Renal cortex interstitium (tissue), 11 donors: ENCODE measurements around the gene KCTD1. TPM values are rescaled to one million over a fixed set of nuclear protein-coding genes. Genes with fewer than 3 reads are reported as not detected.

ENCODE experiments used
- DNase-seq, 11 donors: peaks; one replicate each; pipeline ENCODE4 v3.0.0-alpha.2; 2013; ENCODE audit warnings: low read depth in 9 of 11, low spot score in 4 of 11; ENCODE audit errors: extremely low read depth in 1 of 11
- polyA plus RNA-seq, 3 donors: library from polyadenylated mRNA; unstranded; fragments of 120-200 nt; gene quantifications; one replicate each; pipeline ENCODE4 v1.2.1, GENCODE V29; 2013; ENCODE audit not compliant: insufficient read length in 3 of 3

Gene KCTD1
- polyA plus RNA-seq, 3 donors: 70.2 to 77.7 (median 71.3) TPM

DNA sequence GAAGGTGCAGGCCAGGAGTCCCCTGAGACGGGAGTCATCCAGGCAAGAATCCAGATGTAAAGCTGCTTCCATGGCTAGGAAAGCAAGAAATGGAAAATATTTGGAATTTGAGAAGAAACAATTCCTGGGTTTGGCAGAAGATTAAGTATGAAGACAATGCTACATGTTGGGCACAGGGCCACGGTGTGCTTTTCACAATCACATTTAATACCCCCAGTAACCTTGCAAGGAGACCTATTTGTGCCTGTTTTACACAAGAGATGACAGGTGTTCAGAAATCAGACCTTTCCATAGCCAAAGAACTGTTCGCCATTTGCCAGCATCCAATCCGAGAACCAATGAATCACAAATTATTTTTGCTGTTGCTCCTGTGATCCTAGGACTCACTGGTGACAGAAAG lies 50.5 kb downstream of the KCTD1 start:
- no peak for DNase-seq

DNA sequence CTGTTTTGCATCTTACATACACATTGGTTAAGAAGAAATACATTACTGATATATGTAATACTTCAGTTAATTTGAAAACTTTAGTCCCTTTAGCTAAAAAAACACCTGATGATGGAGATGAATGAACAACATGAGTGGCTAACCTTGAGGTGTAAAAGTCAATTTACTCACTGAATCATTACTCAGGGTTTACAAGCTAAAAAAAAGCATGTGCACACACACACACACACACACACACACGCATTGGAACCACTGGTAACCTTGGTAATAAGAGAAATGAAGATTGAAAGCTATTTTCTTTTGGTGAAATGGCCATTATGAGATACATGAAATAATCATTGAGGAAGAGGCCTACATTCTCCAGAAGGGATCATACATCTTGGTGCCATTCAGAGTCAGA lies 51.8 kb downstream of the KCTD1 start:
- DNase-seq: no peak

DNA sequence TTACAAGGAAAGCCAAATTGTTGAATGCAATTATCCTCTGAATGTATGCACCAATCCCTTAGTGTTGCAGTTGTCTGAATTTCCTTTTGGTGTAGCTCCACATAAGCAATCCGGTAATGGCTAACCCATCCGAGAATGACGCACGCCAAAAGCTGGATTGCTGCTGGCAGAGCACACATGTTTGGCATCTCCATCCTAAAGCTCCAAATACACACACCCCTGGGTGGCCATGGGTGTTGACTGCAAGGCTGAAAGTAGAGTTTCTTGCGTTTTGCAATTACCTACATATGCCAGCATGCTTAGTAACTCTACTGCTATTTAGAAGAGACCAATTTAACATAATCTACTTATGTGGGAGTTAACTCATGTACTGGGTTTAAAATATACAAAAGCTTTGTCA lies 53.1 kb downstream of the KCTD1 start:
- no peak for DNase-seq

DNA sequence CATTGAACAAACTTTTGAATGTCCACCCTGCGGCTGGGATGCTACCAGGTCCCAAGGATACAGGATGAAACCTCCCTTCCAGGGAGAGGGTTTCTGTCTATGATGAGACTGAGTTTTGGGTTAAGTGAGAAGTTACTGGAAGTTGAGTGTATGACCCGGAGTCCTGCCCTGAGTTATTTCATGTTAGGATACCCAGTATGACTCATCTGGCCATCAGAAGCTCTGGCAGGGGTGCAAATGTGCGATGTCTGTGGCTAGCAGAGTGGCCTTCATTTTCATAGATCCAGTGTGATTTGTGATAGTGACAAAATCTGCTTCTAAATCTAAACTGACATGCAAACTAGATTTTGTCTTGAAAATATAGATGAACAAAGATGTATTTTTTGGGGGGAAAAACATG lies 55.3 kb downstream of the KCTD1 start:
- no peak for DNase-seq

DNA sequence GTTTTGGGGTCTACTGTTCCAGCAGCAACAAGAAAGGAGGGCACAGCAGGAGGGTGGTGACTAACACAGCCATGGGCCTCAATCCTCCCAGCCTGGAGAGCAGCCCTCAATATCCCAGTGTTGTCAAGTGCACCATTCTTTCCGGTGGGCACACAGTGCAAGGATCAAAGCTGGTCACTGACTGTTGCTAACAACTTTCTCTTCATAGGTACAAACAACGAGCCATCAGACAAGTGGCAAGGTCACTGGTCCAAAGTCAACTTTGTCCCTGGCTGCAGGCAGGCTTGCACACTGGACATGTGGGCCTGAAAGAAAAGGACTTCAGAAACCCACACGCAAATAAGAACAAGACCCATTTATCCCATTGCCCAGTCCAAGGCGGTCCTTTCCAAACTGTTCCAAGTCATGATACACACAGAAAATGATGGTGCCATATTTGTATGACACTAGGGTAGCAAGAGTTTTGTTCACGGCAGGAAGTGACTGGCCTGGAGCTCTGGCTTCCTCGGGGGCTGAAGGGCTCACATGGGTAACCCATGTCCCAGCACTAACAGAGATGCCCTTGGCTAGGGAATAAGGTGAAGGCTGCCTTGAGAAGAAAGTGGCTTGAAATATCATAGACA lies 57.0 kb downstream of the KCTD1 start:
- DNase-seq: no peak

DNA sequence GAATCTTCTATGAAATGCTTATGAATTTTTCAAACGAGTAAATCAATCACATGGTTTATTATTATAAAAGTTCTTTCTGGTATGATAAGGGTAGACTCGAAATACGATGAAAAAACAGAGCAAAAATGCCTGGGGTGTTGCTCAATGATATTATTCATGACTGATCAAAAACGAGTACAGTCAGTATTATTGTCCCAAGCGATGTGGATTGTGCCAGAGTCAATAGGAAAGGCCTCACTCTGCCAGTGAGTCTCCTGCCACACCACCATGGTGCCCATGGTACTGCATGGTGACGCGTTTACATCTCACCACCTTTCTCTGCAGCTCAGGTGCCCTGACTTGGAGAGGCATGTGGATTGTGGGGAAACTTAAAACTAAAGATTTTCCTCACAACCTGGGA lies 58.5 kb downstream of the KCTD1 start:
- DNase-seq: no peak

DNA sequence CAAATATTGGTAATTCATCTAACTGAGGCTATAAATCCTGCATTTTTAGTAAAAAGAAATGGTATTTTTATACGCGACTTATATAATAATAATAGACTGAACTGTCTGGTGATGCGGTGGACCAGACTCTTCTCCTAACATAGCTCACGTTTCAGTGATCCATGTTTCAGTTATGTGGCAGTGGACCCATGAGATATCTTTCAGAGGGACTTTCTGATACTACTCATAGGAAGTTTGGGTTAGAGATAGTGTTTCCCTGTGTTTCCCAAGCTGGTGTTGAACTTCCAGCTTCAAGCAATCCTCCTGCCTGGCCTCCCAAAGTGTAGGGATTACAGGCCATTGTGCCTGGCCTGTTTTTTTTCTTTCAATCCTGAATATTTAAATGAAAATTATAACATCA lies 59.2 kb downstream of the KCTD1 start:
- DNase-seq: no peak

DNA sequence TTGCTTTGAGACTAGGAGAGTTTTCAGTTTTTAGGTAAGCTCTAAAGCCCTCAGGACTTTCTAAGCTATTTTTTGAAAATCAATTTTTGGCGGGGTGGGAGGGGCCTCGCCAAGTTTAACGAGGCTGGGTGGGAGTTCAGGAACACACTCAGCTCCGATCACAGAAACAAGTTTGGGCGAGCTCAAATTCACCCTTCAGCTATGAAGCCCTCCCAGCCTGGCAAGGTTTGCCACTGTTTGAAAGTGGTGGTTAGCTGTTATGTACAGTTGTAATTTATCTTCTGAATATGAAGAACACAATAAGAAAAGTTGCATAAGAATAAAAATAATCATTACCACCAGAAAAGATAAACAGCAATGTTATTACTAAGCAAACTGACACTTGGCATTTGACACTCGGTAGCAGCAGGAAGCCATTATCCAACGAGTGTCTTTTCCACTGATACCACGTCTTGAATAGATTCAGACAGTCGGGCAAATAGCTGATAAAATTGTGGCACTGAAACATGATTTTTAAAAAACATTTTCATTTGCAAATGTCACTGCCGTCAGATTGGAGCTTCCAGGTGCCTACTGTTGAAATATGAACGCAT lies 59.8 kb downstream of the KCTD1 start:
- DNase-seq: no peak

DNA sequence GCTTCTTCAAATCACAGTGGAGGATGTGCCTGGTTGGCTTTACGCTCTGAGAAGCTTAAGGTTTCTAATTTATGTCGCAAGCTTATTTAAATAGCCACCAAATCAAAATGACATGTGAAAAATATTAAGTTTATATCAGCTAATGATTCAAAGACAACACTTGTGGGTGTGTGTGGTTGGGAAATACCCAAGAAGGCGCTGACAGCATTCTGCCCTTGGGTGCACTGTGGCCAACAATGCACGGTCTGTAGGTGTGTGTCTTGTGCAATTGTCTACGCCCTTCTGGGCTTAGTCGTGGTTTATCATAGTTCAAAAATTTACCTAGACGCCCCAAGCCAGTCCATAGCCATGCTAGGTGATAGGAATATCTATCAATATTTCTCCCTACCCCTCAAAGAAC lies 60.9 kb downstream of the KCTD1 start:
- no peak for DNase-seq

DNA sequence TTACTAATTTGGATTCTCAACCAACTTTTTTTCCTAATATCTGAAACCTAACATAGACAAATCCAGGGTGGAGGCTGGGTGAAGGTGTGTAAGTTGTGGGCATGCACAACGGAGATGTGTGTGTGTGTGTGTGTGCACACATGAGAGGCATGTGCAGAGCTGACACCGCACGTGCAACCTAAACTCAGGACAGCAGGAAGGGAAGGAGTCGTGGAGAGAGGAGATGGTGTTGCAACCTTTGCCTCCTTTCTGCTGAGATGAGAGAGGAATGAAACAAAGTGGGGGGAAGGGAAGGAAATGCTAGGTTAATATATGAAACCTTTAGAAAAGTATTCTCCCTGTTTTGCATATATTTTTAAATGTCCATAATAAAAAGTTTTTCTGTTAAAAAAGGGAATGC lies 64.7 kb downstream of the KCTD1 start:
- no peak for DNase-seq

DNA sequence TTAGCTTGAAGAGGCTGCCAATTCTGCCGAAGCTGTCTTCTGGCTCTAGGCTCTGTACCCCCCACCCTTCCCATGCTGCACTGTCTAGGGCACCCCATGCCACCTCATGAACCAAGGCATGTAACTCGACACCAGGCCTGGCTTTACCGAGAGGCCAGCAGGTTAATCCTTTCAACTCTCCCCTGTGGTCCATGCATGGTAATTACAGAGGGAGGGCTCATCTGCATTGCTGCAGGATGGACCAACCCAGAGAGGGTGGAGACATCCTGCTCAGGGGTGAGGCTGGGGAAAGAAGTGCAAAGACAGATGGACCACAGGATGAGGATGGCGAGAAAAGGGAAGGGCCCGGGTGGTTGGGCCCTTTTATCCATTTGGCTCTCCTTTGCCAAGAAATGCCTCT lies 65.8 kb downstream of the KCTD1 start:
- DNase-seq: no peak

DNA sequence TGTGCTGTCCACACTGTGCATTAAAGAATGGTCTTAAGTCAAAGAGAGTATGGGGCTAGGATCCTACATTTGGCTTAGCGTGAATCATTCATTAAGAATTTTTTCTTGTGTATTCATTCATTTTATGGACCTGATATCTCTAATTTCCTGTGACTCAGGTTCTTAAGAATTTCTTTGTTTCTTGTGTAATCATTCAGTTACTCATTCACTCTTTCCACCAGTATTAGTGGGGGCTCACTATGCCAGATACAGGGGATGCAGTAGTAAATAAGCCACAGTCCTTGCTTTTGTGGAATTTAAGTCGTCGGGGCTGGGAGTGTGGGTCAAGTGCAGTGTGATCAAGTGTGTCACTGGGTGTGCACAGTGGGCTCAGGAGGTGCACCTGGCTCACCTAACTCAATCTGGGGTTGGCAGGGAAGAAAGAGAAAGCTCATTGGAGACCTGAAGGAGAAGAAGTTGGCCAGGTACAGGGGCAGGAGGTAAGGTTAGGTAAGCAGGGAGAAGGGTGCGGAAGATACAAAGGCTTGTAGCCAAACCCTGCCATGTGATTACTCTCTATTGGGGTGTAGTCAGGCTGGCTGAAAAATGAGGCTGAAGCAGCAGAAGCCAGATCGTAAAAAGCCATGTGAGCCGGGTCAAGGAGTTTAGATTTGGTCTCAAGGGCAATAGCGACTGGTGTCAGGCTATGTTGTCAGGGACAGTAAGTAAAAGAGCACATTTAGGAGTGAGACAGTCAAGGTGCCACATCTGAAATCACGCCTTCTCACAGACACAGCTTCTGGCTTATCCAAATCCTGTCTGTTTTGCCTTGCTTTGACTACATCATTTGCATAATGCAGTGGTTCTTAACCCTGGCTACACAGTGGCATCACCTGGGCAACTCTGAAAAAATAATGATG lies 67.2 kb downstream of the KCTD1 start:
- peak in 2 of 11 donors; percentile 65 for DNase-seq

DNA sequence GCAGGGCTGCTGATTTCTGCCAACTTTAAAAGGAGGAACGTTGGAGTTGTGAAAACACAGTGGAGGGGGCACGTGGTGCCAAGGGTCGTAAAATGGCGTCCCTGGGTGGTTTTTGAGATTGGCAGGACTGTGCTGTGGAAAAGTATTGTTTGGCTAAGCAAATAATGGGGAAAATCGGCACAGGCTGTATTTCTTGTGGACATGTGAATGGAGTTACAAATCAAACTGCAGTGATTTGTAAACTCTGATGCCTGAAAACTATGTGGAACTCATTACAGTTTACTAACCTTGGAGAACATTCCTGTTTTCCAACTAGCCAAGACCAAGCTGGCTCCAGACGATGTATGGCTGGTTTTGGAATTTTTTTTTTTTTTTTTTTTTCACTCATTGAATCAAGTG lies 68.7 kb downstream of the KCTD1 start:
- peak in 2 of 11 donors; percentile 35 to 36 for DNase-seq

DNA sequence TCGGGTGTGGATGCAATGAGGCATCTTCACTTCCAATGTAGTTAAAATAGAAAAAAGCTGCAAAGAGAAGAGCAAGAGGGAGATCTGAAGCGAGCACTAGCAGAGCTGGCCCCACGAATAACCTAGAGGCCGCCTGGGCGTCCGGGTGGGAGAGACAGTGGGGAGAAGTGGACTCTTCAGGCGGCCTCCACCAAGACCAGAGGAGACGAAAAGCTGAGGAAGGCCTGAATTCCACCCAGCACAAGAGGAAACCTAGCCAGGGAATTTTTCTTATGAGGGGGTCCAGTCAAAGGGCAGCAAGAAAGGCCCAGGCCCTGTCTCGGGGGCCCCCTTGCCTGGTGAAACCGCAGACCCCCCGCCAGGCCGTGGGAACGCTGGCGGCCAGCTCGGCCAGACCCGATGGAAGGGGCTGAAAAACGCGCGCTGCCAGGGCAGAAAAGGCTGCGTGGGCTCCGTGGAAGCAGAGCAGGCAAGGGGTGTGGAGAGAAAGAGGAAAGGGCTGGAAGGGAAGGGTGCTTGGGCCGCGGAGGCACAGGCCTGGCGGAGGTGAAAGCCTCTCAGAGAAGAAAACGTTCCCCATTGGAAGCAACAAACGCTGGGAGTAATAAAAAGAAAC lies 69.2 kb downstream of the KCTD1 start:
- no peak for DNase-seq

DNA sequence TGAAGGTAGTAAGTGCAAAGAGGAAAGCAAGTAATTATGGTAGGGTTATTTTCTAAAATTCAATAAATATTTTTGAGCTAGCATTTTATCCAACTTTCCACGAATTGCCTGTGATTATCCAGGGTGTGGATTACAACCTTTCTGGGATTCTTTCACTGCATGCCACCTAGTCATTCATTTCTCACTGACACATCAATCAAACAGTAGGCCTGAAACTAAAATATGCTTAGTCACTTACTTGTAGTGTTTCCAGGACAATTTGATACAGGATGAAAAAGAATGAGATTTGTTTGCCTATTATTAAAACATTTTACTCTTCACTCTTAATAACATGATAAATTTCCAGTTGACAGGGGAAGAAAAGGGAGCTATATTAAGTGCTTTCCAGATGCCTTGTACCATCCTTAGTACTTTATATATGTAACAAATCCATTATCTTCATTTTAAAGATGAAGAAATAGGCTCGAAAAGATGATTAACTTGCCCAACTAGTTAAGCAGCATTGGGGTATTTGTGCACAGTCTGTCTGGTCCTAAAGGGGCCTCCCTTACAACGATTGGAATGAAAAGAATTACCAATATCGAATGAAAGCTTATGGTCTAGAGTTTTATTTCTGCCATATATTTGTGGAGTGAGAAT lies 70.4 kb downstream of the KCTD1 start:
- no peak for DNase-seq

DNA sequence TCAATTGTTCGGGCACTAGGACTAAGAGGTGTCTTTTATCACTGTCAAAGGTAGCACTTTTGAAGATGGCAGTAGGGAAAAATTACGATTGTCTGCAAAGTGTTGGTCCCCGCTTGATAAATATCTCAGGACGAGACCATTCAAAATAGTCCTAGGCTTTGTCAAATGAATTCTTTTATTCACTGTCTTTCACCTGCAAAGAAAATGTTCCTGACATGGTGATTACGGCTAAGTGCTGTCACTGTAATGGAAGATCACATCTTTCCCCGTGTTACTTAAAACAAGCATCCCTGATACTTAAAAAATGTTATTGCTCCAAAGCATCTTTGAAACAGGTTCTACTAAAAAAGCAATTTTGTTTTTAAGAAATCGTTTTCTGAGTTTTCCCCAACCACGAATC lies 71.7 kb downstream of the KCTD1 start:
- DNase-seq: no peak

DNA sequence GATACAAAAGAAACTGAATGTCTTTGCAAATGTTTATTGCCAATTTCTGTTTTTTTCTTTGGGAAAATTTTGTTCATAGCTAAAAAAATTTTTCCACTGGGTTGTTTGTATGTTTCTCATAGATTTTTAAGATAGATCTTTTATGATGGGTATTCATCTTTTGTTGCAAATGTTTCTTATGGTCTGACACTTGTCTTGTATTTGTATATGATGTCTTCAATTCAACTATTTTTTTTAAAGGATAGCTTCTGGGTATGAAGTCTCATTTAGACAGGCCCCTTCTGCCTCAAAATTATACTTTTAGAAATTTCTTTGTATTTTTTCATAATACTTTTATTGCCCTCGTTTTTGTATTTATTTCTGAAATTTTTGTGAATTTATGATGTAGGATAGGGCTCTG lies 73.8 kb downstream of the KCTD1 start:
- DNase-seq: no peak

DNA sequence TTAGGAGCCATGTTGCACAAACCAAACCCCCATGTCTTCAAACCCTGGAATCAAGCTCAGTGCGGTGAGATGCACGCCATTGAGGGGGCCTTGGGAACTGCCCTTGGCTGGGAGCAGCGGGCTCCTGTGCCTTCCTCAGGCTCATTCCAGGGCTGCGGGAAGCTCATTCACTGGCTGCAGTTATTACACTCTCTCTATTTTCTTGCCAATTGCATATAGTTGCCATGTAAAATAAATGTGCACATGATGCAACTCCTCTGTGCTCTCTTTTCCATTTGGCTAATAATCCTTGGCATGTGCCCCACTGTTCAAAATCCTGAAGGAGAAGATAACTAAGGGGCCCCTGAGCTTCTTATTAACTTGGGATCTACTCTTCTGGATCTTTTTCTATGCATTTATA lies 74.7 kb downstream of the KCTD1 start:
- no peak for DNase-seq

DNA sequence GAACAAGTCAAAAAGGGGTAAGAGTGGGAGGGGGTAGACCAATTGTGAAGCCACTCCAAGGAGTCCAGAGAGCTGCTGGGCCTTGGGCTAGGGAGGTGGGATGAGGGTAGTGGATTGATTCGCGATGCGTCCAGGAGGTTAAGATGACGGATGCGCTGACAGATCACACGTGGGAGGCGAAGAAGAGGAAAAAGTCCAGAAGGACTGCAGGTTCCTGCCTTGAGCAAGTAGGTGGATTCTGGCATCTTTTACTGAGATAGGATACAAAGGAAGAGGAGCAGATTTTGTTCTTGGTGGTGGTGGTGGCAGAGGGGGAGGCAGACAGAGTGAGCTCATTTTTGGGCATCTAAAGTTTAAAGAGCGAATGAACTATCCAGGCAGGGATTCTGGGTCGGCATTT lies 76.5 kb downstream of the KCTD1 start:
- DNase-seq: no peak

DNA sequence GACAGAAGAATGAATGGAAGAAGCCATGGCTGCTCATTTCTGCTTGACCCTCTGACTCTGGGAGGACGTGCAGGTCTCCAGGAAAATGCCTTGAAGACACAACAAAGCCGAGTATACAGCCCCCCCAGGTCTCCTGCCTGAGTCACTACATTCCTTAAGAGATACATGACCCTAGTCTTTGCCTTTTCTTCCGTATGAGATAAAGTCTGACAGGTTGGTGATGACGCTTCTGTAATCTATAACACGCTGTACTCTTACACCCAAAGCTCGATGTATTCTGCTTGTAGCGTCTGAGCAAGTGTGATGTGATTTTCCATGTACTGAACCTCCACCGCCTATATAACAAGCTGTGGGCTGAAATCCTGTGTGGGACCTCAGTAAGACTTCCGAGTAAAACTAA lies 77.3 kb downstream of the KCTD1 start:
- DNase-seq: no peak
